Smooth muscle cell (in vitro differentiated cells): ENCODE data around the gene XPO4. TPM values are rescaled to one million over a fixed set of nuclear protein-coding genes. Genes with fewer than 3 reads are reported as not detected.

Source experiments
- DNase-seq: peaks from one replicate; lab custom pipeline; 2025; ENCODE audit not compliant: unreplicated experiment; lab: John Stamatoyannopoulos, UW
- H2AFZ ChIP-seq: fragments of 200-600 bp; sonication (generic); 2 replicates; pipeline ENCODE4 v1.6.0; 2016; ENCODE audit warnings: antibody characterized with exemption, low read depth, mild to moderate bottlenecking
- H3F3A ChIP-seq: fragments of 200-600 bp; sonication (generic); 2 replicates; pipeline ENCODE4 v1.6.0; 2017; ENCODE audit warnings: antibody characterized with exemption, low read depth
- H3K27ac ChIP-seq: fragments of 200-600 bp; sonication (generic); 2 replicates; pipeline ENCODE4 v1.5.1; 2016; ENCODE audit warnings: low read depth, mild to moderate bottlenecking
- H3K27me3 ChIP-seq: fragments of 200-600 bp; sonication (generic); 2 replicates; pipeline ENCODE4 v1.6.1; 2016; ENCODE audit warnings: low read depth, mild to moderate bottlenecking
- H3K36me3 ChIP-seq: fragments of 200-600 bp; sonication (generic); 2 replicates; pipeline ENCODE4 v1.5.1; 2016; ENCODE audit warnings: low read depth
- H3K4me1 ChIP-seq: fragments of 200-600 bp; sonication (generic); 2 replicates; pipeline ENCODE4 v1.5.1; 2016; ENCODE audit warnings: low read depth
- H3K4me2 ChIP-seq: fragments of 200-600 bp; sonication (generic); 2 replicates; pipeline ENCODE4 v1.6.0; 2016; ENCODE audit warnings: mild to moderate bottlenecking
- H3K4me3 ChIP-seq: fragments of 200-600 bp; sonication (generic); 2 replicates; pipeline ENCODE4 v1.5.1; 2016; ENCODE audit warnings: mild to moderate bottlenecking
- H3K79me2 ChIP-seq: fragments of 200-600 bp; sonication (generic); 2 replicates; pipeline ENCODE4 v1.6.0; 2016; ENCODE audit warnings: low read depth, mild to moderate bottlenecking
- H3K9ac ChIP-seq: fragments of 200-600 bp; sonication (generic); 2 replicates; pipeline ENCODE4 v1.6.0; 2016; ENCODE audit warnings: low read depth
- H3K9me3 ChIP-seq: fragments of 200-600 bp; sonication (generic); replicated peaks from 2 replicates; pipeline ENCODE4 v1.5.1; 2016; ENCODE audit warnings: low read depth
- H4K20me1 ChIP-seq: fragments of 200-600 bp; sonication (generic); 2 replicates; pipeline ENCODE4 v1.6.0; 2016; ENCODE audit warnings: low read depth
- WGBS: methylation state at CpG from one replicate; pipeline ENCODE4 v1.1.7; 2016; ENCODE audit warnings: low lambda C conversion rate; 5-methylcytosine and 5-hydroxymethylcytosine counted together
- polyA plus RNA-seq: library from polyadenylated mRNA; unstranded; fragments of >200 nt; fragmentation: Nextera tagmentation; extraction: Ambion mirVana; gene quantifications from 2 replicates; pipeline ENCODE4 v1.2.1, GENCODE V29; 2016
- total RNA-seq: library from RNA; depleted of rRNA; stranded (reverse); fragments of >200 nt; gene quantifications from 2 replicates; pipeline ENCODE4 v1.2.3, GENCODE V29; 2014
- TF ChIP-seq, protein P1 (sequence below): fragments of 200-600 bp; sonication (generic); IDR thresholded peaks from 2 replicates; pipeline ENCODE4 v1.5.1; 2017; ENCODE audit warnings: borderline replicate concordance, mild to moderate bottlenecking, antibody characterized with exemption; ENCODE audit not compliant: insufficient read depth, poor library complexity, severe bottlenecking

Gene XPO4
- total and polyA plus RNA-seq, 2 experiments from 2014 or later: 3.3 to 16.2 TPM

DNA sequence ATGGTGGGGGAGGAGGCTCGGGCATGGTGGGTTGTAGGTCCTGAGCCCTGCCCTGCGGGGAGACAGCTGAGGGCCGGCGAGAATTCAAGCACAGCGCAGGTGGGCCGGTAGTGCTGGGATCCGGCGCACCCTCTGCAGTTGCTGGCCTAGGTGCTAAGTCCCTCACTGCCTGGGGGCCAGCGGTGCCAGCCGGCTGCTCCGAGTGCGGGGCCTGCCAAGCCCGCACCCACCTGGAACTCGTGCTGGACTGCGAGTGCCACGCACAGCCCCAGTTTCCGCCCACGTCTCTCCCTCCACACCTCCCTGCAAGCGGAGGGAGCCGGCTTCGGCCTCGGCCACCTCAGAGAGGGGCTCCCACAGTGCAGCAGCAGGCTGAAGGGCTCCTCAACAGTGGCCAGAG is 162.5 kb downstream of the XPO4 start:
- H2AFZ ChIP-seq: no peak overlapping the region
- TF ChIP-seq, protein P1, sequence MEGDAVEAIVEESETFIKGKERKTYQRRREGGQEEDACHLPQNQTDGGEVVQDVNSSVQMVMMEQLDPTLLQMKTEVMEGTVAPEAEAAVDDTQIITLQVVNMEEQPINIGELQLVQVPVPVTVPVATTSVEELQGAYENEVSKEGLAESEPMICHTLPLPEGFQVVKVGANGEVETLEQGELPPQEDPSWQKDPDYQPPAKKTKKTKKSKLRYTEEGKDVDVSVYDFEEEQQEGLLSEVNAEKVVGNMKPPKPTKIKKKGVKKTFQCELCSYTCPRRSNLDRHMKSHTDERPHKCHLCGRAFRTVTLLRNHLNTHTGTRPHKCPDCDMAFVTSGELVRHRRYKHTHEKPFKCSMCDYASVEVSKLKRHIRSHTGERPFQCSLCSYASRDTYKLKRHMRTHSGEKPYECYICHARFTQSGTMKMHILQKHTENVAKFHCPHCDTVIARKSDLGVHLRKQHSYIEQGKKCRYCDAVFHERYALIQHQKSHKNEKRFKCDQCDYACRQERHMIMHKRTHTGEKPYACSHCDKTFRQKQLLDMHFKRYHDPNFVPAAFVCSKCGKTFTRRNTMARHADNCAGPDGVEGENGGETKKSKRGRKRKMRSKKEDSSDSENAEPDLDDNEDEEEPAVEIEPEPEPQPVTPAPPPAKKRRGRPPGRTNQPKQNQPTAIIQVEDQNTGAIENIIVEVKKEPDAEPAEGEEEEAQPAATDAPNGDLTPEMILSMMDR: no peak
- H3K4me1 ChIP-seq: no peaks in the 10 kb centered on the region
- H3K4me2 ChIP-seq: no peak overlapping the region
- no peak overlapping the region for H3K9ac ChIP-seq
- H3K36me3 ChIP-seq: no peaks in the 10 kb centered on the region
- H3K79me2 ChIP-seq: no peaks in the 10 kb centered on the region
- no peaks in the 10 kb centered on the region for H3K27me3 ChIP-seq
- H3K27ac ChIP-seq: no peak overlapping the region
- no peaks in the 10 kb centered on the region for H3K9me3 ChIP-seq
- no peak for DNase-seq
- 96% methylated on average over 9 of the region's 22 CpGs for WGBS
- no peaks in the 10 kb centered on the region for H3F3A ChIP-seq
- no peaks in the 10 kb centered on the region for H4K20me1 ChIP-seq
- no peak overlapping the region for H3K4me3 ChIP-seq

DNA sequence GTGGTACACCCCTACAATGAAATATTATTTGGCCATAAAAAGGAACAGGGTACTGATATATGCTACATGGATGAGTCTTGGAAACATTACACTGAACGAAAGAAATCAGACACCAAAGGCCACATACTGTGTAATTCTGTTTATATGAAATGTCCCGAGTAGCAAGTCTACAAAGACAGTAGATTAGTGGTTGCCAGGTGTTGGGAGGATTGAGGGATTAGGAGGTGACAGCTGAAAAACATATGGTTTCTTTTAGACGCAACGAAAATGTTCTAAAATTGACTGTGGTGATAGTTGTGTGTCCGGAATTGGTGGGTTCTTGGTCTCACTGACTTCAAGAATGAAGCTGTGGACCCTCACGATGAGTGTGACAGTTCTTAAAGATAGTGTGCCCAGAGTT is 163.9 kb downstream of the XPO4 start:
- Histone ChIP-seq H3K4me1 (no peaks in the 10 kb centered on the region), H3K79me2 (no peaks in the 10 kb centered on the region), H3K9ac (no peak overlapping the region), H3K4me2 (no peak overlapping the region), H3K27ac (no peak overlapping the region), H3K27me3 (no peaks in the 10 kb centered on the region), H4K20me1 (no peaks in the 10 kb centered on the region), H3K36me3 (no peaks in the 10 kb centered on the region), H2AFZ (no peak overlapping the region), H3F3A (no peaks in the 10 kb centered on the region), H3K4me3 (no peak overlapping the region), H3K9me3 (no peaks in the 10 kb centered on the region)
- WGBS: 92% methylated on average over 6 of the region's 6 CpGs
- TF ChIP-seq, protein P1: no peak
- no peak for DNase-seq

DNA sequence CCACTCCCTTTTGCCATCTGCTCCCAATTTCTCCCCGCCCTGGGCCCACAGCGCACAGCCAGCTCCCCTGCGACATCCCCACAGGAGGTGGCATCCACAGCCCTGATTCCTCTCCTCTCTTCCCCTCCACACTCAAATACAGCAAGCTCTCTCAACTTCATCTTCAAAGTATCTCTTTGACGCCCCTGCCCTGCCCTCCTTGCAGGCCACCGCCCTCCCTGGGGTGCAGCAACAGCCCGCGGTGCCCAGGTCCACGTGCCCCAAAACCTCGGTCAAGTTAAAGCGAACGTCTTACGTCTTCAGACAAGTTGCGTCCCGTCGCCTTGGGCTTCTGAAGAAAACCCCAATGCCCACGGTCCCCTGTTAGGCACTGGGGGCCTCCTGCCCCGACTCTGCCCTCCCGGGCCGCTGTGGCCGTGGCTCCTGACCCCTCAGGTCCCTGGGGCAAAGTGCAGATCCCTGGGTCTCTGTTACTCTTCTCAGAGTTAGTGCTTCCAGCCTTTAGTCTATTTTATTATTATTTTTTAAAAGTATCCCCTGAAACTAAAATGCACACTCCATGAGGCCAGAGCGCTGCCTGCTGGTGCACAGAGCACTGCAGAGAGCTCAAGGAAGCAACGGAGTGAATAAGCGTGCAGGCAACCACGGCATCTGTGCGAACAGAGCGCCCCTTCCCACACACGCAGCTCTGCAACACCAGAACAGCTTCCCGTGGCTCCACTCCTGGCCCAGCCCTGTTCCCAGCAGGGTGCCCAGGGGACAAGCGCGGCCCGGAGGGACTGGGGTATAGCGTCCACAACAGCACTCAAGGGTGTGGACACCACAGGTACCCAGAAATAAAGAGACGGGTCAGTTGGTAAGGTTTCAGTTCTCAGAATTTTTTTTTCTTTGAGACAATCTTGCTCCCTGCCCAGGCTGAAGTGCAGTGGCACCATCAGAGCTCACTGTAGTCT is 172.6 kb downstream of the XPO4 start:
- Histone ChIP-seq H3K4me2 (no peak overlapping the region), H4K20me1 (no peaks in the 10 kb centered on the region), H3K9me3 (no peaks in the 10 kb centered on the region), H3K9ac (no peak overlapping the region), H2AFZ (no peak overlapping the region), H3K27ac (no peak overlapping the region), H3K4me3 (no peak overlapping the region), H3F3A (no peaks in the 10 kb centered on the region), H3K4me1 (no peaks in the 10 kb centered on the region), H3K27me3 (no peaks in the 10 kb centered on the region), H3K36me3 (no peaks in the 10 kb centered on the region), H3K79me2 (no peaks in the 10 kb centered on the region)
- WGBS: 94% methylated on average over 33 of the region's 33 CpGs
- DNase-seq: no peak
- TF ChIP-seq, protein P1: no peak
